Psoas muscle (tissue), 8 donors: ENCODE results near the gene RALA. TPM values are rescaled to one million over a fixed set of nuclear protein-coding genes. Genes with fewer than 3 reads are reported as not detected.
A peak's percentile ranks its signal among the peaks of the same experiment; 100 is the strongest.

Experiments used
- ATAC-seq, 4 donors: fragments of 200-7000 bp; cut with Tn5 transposase; one replicate each; pipeline ENCODE4 v1.9.1; 2020; ENCODE audit warnings: moderate library complexity in 3 of 4, mild to moderate bottlenecking in 2 of 4
- DNase-seq, 2 donors: peaks; one replicate each; pipeline ENCODE4 v3.0.0-alpha.2; 2020
- H3K27ac ChIP-seq: fragments of 200-600 bp; one replicate; pipeline ENCODE4 v1.8.0; 2022
- H3K27me3 ChIP-seq, 3 donors: fragments of 200-600 bp in 1 of 3; one replicate each; pipeline versions ENCODE4 v1.6.1 to v1.8.0; 2013 to 2022; ENCODE audit warnings: low read length in 2 of 3, mild to moderate bottlenecking in 2 of 3, moderate library complexity in 1 of 3; ENCODE audit not compliant: insufficient read depth in 3 of 3
- H3K36me3 ChIP-seq, 2 donors: fragments of 200-600 bp in 1 of 2; one replicate each; pipeline versions ENCODE4 v1.6.1 to v1.8.0; 2013 to 2022; ENCODE audit warnings: low read depth in 1 of 2, mild to moderate bottlenecking in 1 of 2, moderate library complexity in 1 of 2; ENCODE audit not compliant: insufficient read depth in 1 of 2
- H3K4me1 ChIP-seq: fragments of 200-600 bp; one replicate; pipeline ENCODE4 v1.8.0; 2022
- H3K4me3 ChIP-seq: fragments of 200-600 bp; one replicate; pipeline ENCODE4 v1.8.0; 2022; ENCODE audit warnings: mild to moderate bottlenecking
- H3K9me3 ChIP-seq: fragments of 200-600 bp; one replicate; pipeline ENCODE4 v1.8.0; 2022
- WGBS, 3 donors: extraction: QIAGEN DNeasy Blood & Tissue Kit; methylation state at CpG; one replicate each; pipeline versions ENCODE4 v1.1.6 to v1.1.7; 2013; 5-methylcytosine and 5-hydroxymethylcytosine counted together
- intact Hi-C, 2 donors: fragments of 100-400 bp; cut with DNase I; formaldehyde crosslinking; loops; one replicate each; pipeline versions ENCODE4 v1.11.0 to v1.14.2; 2022
- polyA plus RNA-seq, 3 donors: library from polyadenylated mRNA; stranded (reverse); fragments of 200-250 nt; gene quantifications; one replicate each; pipeline ENCODE4 v1.2.3, GENCODE V29; 2013
- total RNA-seq, 4 donors: library from RNA; stranded (reverse); fragmentation: NEBNext Ultra II Directional in 2 of 4; extraction: Animal tissue kit (Norgen Biotek cat#: 25700) in 2 of 4; gene quantifications; one replicate each; pipeline versions ENCODE4 v1.2.1 to v1.2.4, GENCODE V29; 2021 to 2023
- TF ChIP-seq, protein P1 (sequence below): fragments of 200-600 bp; IDR thresholded peaks from one replicate; pipeline ENCODE4 v1.8.0; 2022; ENCODE audit warnings: antibody characterized with exemption
- donor health status: healthy with polysubstance abuse.
- donor health status: DM: no; HTN: no; CAD: no; lungs with moderate emphysema.
- donor health status: Bipolar disorder and iron deficiency.
- donor health status: healthy.
- donor health status: DM: yes; HTN: yes; CAD: no.
- donor health status: DM: no; HTN: no; CAD: no.
- donor health status: DM: no; HTN: no; CAD: no.
- donor health status: DM: yes; HTN: yes; CAD: no.

RALA gene
- total and polyA plus RNA-seq, 7 donors, result 15.1 to 33.9 (median 17.9) TPM

DNA sequence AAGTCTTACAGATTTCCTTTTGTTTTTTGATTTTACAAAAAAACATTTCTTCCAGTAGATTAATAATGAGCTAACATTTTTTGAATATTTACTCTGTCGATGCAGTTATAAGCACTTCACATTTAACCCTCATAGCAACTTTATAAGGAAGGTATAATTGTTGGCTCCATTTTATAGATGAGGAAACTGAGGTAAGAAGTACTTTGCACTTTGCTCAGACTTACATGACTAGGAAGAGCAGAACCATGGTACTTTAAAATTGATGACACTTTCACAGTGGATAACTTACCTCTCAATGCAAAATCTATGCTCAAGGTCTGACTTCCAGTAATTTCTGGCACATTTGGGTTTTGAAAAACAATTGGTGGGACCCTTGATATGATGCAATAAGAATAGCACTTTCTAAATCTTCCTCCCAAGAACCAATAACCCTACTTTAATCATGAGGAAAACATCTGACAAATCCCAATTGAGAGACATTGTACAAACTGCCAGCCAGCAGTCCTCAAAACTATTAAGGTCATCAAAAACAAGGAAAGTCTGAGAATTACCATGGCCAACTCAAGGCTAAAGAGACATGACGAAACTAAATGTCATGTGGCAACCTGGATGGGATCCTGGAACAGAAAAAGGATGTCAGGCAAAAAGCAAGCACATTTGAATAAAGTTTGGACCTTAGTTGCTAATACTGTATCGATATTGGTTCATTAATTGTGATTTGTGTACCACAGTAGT, 72.6 kb downstream of the RALA start:
- no peaks in the 10 kb centered on the region for H3K4me1 ChIP-seq
- intact Hi-C loops, result loop anchor here in 1 of 2 donors (10.0 kb wide), 1 partner anchor 71 kb away; the partner anchor contains the start of gene RALA
- H3K9me3 ChIP-seq, result no peaks in the 10 kb centered on the region
- no peak for DNase-seq
- no peaks in the 10 kb centered on the region for H3K27me3 ChIP-seq
- H3K36me3 ChIP-seq, result peaks cover 9 to 58% of the 10 kb centered on the region in 2 donors
- TF ChIP-seq, protein P1, sequence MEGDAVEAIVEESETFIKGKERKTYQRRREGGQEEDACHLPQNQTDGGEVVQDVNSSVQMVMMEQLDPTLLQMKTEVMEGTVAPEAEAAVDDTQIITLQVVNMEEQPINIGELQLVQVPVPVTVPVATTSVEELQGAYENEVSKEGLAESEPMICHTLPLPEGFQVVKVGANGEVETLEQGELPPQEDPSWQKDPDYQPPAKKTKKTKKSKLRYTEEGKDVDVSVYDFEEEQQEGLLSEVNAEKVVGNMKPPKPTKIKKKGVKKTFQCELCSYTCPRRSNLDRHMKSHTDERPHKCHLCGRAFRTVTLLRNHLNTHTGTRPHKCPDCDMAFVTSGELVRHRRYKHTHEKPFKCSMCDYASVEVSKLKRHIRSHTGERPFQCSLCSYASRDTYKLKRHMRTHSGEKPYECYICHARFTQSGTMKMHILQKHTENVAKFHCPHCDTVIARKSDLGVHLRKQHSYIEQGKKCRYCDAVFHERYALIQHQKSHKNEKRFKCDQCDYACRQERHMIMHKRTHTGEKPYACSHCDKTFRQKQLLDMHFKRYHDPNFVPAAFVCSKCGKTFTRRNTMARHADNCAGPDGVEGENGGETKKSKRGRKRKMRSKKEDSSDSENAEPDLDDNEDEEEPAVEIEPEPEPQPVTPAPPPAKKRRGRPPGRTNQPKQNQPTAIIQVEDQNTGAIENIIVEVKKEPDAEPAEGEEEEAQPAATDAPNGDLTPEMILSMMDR, result no peak
- no peak overlapping the region for H3K4me3 ChIP-seq
- 79 to 89% (median 87%) methylated on average over 3 of the region's 3 CpGs for WGBS, 3 donors
- ATAC-seq, result peak in 1 of 4 donors; percentile 26
- H3K27ac ChIP-seq, result no peak overlapping the region

DNA sequence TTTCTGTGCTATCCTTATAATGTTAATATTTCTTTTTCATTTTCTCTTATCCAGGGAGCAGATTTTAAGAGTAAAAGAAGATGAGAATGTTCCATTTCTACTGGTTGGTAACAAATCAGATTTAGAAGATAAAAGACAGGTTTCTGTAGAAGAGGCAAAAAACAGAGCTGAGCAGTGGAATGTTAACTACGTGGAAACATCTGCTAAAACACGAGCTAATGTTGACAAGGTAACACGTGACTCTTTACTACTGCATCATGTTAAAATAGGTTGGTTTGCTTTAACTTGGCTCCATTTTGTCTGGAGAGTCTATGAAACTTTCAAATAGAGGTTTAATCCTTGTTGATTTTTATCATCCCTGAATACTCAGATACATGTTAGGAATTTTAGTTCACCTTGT, 73.3 kb downstream of the RALA start:
- ATAC-seq (no peak), DNase-seq (no peak)
- TF ChIP-seq, protein P1, result no peak
- Histone ChIP-seq H3K4me3 (no peak overlapping the region), H3K27me3 (no peaks in the 10 kb centered on the region), H3K9me3 (no peaks in the 10 kb centered on the region), H3K36me3 (peaks cover 9 to 58% of the 10 kb centered on the region in 2 donors), H3K4me1 (no peaks in the 10 kb centered on the region), H3K27ac (no peak overlapping the region)
- intact Hi-C loops, result loop anchor here in 1 of 2 donors (10.0 kb wide), 1 partner anchor 72 kb away; the partner anchor contains the start of gene RALA
- WGBS, 3 donors, result 63 to 68% (median 67%) methylated on average over 3 of the region's 3 CpGs

- TF ChIP-seq, protein P1, result no peak
- H3K4me1 ChIP-seq, result no peaks in the 10 kb centered on the region
- no peak for ATAC-seq
- H3K36me3 ChIP-seq, result peaks cover 9 to 64% of the 10 kb centered on the region in 2 donors
- no peaks in the 10 kb centered on the region for H3K27me3 ChIP-seq
- no peak overlapping the region for H3K4me3 ChIP-seq
- intact Hi-C loops, result loop anchor here in 1 of 2 donors (10.0 kb wide), 1 partner anchor 73 kb away; the partner anchor contains the start of gene RALA
- no peak overlapping the region for H3K27ac ChIP-seq
- WGBS, 3 donors, result 73 to 78% (median 73%) methylated on average over 1 of the region's 1 CpG
- DNase-seq, result no peak
- H3K9me3 ChIP-seq, result no peaks in the 10 kb centered on the region
Measured at GRCh38 chr7:39697483-39697882, 74.1 kb downstream of the RALA start.

- no peaks in the 10 kb centered on the region for H3K9me3 ChIP-seq
- no peak overlapping the region for H3K4me3 ChIP-seq
- H3K27ac ChIP-seq, result no peak overlapping the region
- WGBS, 3 donors, result 83 to 88% (median 86%) methylated on average over 2 of the region's 2 CpGs
- no peaks in the 10 kb centered on the region for H3K27me3 ChIP-seq
- ATAC-seq, result no peak
- TF ChIP-seq, protein P1, result no peak
- peaks cover 9 to 51% of the 10 kb centered on the region in 2 donors for H3K36me3 ChIP-seq
- no peak for DNase-seq
- intact Hi-C loops, result no loop called here
- no peaks in the 10 kb centered on the region for H3K4me1 ChIP-seq
Measured at GRCh38 chr7:39700165-39700564, 76.8 kb downstream of the RALA start.
